ENCODE data around the gene FOXL2NB.

FOXL2NB gene

DNA sequence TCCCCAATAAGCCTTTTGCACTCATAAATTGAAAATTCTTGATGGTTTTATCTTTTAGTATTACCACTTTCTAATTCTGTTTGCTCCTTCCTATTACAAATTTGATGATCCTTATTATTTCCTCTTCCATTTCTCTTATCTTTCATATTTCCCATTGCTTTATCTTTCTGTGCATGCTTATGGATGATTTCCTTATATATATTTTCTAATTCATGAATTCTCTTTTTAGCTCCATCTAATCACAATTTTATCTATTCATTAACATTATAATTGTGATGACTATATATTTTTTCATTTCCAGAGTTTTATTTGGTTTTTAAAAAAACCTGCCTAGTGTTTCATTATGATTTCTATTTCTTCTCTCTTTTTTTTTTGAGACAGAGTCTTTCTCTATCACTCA, 17.9 kb downstream of the FOXL2NB start:
- in situ Hi-C loops (cut with MboI; ENCODE audit: low sequenced_read_pairs, unreplicated experiment): no loop called here
- DNase-seq (ENCODE audit: low spot score): no peak
- TF ChIP-seq, protein P1, sequence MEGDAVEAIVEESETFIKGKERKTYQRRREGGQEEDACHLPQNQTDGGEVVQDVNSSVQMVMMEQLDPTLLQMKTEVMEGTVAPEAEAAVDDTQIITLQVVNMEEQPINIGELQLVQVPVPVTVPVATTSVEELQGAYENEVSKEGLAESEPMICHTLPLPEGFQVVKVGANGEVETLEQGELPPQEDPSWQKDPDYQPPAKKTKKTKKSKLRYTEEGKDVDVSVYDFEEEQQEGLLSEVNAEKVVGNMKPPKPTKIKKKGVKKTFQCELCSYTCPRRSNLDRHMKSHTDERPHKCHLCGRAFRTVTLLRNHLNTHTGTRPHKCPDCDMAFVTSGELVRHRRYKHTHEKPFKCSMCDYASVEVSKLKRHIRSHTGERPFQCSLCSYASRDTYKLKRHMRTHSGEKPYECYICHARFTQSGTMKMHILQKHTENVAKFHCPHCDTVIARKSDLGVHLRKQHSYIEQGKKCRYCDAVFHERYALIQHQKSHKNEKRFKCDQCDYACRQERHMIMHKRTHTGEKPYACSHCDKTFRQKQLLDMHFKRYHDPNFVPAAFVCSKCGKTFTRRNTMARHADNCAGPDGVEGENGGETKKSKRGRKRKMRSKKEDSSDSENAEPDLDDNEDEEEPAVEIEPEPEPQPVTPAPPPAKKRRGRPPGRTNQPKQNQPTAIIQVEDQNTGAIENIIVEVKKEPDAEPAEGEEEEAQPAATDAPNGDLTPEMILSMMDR (IDR thresholded peaks at IDR 0.05; ENCODE audit: borderline replicate concordance, control extremely low read depth, extremely low read depth, insufficient read depth, missing control alignments): no peak

DNA sequence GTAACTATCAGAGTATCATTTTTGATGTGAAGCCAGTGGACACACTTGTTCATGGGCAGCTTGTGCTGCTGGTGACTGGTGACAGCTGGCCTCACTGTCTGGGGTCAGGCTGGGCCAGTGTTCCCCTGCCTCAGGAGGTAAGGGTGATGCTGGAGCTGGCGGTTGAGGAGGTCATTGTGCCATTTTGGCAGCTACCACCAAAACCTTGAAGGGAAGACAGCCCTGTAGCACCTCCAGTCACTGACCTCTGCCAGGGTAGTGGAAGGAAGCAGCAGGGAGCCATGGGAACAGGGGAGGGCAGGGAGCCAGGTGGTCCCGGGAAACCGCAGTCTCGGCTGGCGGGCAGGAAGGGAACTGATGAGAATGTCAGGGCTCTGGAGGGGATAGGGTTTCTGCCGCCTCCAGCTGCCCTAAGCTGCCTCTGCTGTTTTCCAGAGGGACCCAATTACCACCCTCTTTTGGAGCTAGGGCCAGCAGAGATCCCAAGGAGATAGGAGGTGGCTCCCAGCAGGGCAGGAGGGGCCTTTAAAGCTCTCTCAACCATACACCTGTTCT, 24.8 kb downstream of the FOXL2NB start:
- in situ Hi-C loops (cut with MboI; ENCODE audit: low sequenced_read_pairs, unreplicated experiment): no loop called here
- TF ChIP-seq, protein P1 (IDR thresholded peaks at IDR 0.05; ENCODE audit: borderline replicate concordance, control extremely low read depth, extremely low read depth, insufficient read depth, missing control alignments): no peak
- DNase-seq (ENCODE audit: low spot score): no peak

DNA sequence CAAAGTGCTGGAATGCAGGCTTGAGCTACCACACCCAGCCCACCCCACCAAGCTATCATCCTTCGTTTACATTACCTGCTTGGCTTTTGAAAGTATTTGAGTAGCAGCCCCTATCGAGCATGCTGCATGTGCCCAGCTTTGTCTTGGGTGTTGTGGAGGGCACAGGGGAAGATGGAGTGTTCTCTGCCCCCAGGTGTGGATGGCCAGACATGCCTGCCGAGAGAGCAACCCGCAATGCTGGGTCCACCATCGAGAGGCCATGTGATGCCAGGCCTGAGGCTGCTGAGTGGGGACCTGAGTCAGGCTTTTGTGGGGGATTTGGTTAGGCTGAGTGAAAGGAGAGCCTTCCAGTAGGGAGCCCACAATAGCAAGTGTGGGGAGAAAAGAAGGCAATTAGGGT, 25.9 kb downstream of the FOXL2NB start:
- DNase-seq (ENCODE audit: low spot score): no peak
- TF ChIP-seq, protein P1 (IDR thresholded peaks at IDR 0.05; ENCODE audit: borderline replicate concordance, control extremely low read depth, extremely low read depth, insufficient read depth, missing control alignments): no peak
- in situ Hi-C loops (cut with MboI; ENCODE audit: low sequenced_read_pairs, unreplicated experiment): no loop called here

DNA sequence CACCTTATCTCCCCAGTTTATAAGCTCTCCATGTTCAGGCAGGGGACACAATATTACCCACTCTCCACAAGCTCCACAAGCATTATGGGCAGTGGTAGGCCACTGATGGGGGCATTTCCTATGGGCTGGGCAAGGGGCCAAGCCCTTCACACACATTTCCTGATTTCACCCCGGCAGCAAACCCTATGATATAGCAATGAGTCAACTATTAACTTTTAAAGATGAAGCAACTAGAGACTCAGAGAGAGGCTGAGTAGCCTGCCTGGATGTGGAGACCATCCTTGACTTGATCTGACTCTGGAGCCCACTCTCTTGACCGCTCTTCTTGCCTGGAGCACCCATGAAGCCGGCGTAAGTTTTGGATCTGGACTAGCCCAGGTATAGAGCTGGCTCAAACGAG, 27.4 kb downstream of the FOXL2NB start:
- TF ChIP-seq, protein P1 (IDR thresholded peaks at IDR 0.05; ENCODE audit: borderline replicate concordance, control extremely low read depth, extremely low read depth, insufficient read depth, missing control alignments): no peak
- in situ Hi-C loops (cut with MboI; ENCODE audit: low sequenced_read_pairs, unreplicated experiment): no loop called here
- DNase-seq (ENCODE audit: low spot score): no peak

DNA sequence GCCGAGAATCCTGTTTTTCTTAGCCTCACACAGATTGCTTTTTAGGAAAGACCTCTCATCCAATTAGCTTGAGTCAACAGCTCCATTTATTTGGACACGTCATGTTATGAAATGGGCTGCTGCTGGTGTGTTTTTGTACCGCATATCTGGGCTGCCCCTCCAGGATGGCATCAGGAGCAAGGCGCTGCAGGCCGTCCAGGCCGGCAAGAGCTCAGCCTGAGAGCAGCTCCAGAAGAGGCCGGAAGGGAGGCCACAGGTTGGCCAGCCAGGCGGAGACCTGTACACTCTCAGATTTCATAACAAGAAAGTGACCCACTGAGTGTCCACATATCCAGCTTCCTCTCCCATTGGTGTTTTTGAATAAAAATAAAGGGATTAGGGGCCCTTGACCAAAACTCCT, 28.3 kb downstream of the FOXL2NB start:
- TF ChIP-seq, protein P1 (IDR thresholded peaks at IDR 0.05; ENCODE audit: borderline replicate concordance, control extremely low read depth, extremely low read depth, insufficient read depth, missing control alignments): no peak
- no peak for DNase-seq (ENCODE audit: low spot score)
- in situ Hi-C loops (cut with MboI; ENCODE audit: low sequenced_read_pairs, unreplicated experiment): no loop called here

DNA sequence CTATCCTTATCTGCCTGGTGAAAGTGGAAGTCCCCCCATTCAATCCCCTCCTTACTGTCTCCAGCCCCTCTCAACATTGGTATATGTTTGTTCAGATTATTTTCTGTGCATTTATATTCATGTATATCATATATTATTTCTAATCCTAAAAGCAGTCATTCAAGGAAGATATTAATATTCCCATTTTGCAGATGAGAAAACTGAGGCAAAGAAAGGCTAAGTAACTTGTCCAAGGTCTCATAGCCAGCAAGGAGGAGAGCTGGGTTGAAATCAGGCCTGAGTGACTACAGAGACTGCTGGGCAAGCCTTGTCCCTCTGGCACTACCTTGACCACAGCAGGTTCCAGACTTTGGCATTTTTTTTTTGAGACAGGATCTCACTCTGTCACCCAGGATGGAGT, 29.0 kb downstream of the FOXL2NB start:
- no peak for DNase-seq (ENCODE audit: low spot score)
- TF ChIP-seq, protein P1 (IDR thresholded peaks at IDR 0.05; ENCODE audit: borderline replicate concordance, control extremely low read depth, extremely low read depth, insufficient read depth, missing control alignments): no peak
- in situ Hi-C loops (cut with MboI; ENCODE audit: low sequenced_read_pairs, unreplicated experiment): no loop called here

DNA sequence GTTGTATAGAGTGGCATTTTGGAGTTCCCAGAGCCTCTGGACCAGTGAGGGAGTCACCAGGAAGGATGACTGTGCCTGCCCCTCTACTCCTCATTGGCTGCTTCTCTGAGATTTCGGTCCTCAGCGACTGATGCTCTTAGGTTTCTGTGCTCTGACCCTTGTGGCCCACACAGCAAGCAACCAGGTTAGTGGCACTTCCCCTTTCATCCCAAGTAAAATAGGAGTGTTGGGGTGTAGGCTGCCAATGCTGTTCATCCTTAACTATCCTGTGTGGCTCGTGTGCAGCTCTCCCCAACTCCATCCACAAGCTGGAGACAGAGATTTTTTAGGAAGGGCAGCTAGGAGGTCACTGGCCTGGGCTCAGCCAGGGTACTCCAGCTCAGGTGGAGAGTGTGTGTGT, 37.8 kb downstream of the FOXL2NB start:
- in situ Hi-C loops (cut with MboI; ENCODE audit: low sequenced_read_pairs, unreplicated experiment): no loop called here
- DNase-seq (ENCODE audit: low spot score): no peak
- TF ChIP-seq, protein P1 (IDR thresholded peaks at IDR 0.05; ENCODE audit: borderline replicate concordance, control extremely low read depth, extremely low read depth, insufficient read depth, missing control alignments): no peak
